DMS 273 treated with DMSO at 0.1 percent for 48 hours (cell line): ENCODE data around the gene TGFBR3L.
"Not testable (repeated sequence)": the region's sequence is repeated elsewhere in the genome, so short reads cannot be mapped to it uniquely, and the experiment has no call there.

Source experiments
- DNase-seq: peaks from one replicate; lab custom pipeline; 2025; lab: John Stamatoyannopoulos, UW

TGFBR3L gene

DNA sequence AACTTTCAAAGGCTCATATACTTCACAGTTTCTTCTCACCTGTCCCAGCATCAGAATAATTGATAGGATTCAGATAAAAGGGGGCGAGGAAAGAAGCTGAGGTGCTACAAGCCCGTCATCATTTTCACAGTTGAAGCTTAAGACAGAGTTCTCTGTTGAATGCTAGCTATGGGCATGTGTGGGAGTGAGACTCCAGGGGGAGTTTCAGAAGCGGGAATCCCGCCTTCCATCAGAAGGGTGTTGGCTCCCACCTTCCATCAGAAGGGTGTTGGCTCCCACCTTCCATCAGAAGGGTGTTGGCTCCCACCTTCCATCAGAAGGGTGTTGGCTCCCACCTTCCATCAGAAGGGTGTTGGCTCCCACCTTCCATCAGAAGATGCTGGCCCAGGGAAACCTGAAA is 46.5 kb downstream of the TGFBR3L start:
- not testable (repeated sequence) for DNase-seq

DNA sequence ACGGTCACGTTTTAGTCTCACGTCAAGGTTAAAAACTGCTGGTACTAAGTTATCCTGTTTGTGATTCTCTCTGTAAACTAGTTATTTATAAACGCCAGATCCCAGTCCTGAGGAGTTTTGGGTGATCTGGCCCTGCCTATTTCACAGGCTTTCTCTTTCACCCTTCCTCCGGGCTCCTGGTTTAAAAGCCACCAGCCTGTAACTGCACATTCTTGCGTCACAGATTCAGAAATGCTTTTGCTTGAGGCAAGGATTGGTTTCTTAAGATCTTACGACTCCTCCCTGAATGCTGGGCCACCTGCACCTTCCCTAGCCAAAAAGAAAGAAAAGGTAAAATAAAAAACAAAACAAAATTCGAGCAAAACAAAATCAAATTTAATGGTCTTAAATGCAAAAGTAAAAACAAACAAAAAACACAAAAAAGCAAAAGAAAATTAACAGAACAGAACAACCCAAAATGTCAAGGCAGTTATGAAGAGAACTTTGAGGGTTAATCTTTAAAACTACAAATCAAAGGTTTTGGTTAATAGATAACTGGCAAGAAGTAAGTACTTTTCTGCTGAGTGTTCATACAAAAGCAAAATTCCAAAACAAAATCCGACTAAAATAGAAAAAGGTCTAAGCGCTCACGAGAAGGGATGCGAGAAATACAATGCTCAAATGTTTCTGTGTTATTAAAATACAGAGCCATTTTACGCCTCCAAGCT is 47.4 kb downstream of the TGFBR3L start:
- no peak for DNase-seq

DNA sequence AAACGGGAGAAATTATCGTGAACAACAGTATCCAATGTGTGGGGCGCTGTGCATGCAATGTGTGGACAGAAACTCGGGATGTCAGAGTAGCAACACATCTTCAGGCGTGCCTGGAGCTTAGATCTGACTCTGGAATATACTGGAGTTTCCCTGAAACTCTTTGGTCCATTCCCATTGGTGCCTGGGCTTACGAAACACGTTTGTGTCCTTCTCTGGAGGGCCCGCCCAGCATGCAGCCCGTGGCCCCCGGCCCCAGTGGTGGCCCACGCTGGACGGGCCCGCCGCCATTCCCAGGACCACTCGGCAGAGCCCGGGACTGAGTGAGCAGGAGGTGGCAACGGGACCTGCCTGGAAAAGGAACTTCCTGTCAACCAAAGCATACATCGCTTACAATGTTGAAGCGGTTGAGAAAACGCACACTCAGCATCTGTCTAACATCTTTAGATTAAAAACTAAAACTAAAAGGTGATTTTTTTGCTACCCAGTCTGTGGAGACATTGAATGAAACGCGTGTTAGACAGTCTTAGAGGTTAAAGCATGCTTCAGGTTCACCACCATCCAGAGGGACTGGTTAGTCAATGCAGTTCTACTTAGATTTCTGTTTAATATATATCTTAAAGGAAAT is 48.1 kb downstream of the TGFBR3L start:
- no peak for DNase-seq

GRCh38 chr19:7963566-7963965 is 48.9 kb downstream of the TGFBR3L start:
- DNase-seq, result no peak

DNA sequence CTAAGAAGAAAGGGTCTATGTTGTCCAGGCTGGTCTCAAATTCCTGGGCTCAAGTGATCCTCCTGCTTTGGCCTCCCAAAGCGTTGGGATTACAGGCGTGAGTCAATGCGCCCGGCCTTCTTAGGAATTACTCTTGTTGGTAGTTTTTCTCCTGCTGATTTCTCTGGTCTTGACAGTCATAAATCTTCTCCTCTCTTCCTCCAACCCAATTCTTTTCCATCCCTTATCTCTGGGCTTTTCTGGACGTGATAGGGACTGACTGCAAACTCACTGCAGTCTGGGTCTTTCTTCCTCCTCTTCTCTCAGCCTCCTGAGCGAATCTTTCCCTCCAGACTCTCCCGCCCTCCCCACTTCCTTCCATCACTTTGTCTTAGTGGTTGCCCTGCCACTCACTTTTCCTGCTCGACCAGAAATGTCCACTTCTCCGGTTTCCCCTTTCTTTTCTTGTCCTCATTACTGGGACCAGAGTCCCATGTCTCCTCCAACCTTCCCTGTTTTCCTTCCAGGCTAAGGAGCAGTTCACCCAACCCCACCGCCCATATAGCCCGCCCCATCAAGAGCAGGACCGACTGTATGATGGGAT is 50.7 kb downstream of the TGFBR3L start:
- DNase-seq, result no peak

GRCh38 chr19:7965921-7966665 is 51.5 kb downstream of the TGFBR3L start:
- no peak for DNase-seq

GRCh38 chr19:7968008-7968795 is 53.6 kb downstream of the TGFBR3L start:
- DNase-seq, result no peak
